Omental fat pad (tissue), 4 donors: Measurements from ENCODE around the gene MEGF11. TPM values are rescaled to one million over a fixed set of nuclear protein-coding genes. Genes with fewer than 3 reads are reported as not detected.

Experiments used
- ATAC-seq: fragments of 150-250 bp; one replicate; pipeline ENCODE4 v1.9.1; 2016; ENCODE audit warnings: mild to moderate bottlenecking, moderate library complexity; ENCODE audit not compliant: low FRiP score
- DNase-seq: peaks from one replicate; pipeline ENCODE4 v3.0.0-alpha.2; 2019; ENCODE audit warnings: low spot score
- total RNA-seq, 4 donors: library from RNA; depleted of rRNA; stranded (reverse); fragments of >200 nt; gene quantifications; one replicate each; pipeline ENCODE4 v1.1.0, GENCODE V29; 2016
- TF ChIP-seq, protein P1 (sequence below), 3 donors: fragments of 450-650 bp; IDR thresholded peaks; one replicate each; pipeline ENCODE4 v1.5.1; 2016 to 2017; ENCODE audit warnings: antibody characterized with exemption in 3 of 3, mild to moderate bottlenecking in 3 of 3, moderate library complexity in 2 of 3

The MEGF11 gene
- total RNA-seq, 4 donors from 2014 or later = 0.47 TPM; not detected in 3

DNA sequence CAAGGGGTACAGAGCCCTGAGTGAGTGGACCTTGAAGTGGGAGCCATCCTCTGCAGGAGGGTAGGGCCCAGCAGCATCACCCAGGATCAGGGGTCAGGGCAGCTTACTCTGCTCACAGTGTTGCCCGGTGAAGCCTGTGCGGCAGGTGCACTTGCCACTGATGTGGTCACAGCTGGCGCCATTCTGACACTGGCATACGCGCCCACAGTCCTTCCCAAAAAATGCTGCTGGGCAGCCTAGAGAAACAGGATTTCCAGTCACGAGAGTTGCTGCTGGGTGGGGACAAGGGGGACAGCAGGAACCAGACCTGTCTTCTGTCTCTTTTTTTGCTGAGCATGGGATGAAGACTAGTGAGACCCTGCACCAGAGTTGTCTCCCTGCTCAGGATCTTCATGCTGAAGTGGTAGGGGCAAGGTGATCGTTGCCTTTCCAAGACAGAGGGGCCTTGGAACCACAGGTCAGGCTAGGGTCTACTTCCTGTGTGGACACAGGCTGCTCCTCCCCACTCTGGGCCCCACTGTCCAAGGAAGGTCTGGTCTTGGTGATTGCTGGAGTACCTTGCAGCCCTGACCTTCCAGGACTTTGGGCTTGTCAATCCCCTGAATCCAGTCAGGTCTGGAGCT is 337.4 kb downstream of the MEGF11 start:
- TF ChIP-seq, protein P1, sequence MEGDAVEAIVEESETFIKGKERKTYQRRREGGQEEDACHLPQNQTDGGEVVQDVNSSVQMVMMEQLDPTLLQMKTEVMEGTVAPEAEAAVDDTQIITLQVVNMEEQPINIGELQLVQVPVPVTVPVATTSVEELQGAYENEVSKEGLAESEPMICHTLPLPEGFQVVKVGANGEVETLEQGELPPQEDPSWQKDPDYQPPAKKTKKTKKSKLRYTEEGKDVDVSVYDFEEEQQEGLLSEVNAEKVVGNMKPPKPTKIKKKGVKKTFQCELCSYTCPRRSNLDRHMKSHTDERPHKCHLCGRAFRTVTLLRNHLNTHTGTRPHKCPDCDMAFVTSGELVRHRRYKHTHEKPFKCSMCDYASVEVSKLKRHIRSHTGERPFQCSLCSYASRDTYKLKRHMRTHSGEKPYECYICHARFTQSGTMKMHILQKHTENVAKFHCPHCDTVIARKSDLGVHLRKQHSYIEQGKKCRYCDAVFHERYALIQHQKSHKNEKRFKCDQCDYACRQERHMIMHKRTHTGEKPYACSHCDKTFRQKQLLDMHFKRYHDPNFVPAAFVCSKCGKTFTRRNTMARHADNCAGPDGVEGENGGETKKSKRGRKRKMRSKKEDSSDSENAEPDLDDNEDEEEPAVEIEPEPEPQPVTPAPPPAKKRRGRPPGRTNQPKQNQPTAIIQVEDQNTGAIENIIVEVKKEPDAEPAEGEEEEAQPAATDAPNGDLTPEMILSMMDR (IDR thresholded peaks at IDR 0.05) = no peak
- DNase-seq = no peak
- ATAC-seq = no peak

DNA sequence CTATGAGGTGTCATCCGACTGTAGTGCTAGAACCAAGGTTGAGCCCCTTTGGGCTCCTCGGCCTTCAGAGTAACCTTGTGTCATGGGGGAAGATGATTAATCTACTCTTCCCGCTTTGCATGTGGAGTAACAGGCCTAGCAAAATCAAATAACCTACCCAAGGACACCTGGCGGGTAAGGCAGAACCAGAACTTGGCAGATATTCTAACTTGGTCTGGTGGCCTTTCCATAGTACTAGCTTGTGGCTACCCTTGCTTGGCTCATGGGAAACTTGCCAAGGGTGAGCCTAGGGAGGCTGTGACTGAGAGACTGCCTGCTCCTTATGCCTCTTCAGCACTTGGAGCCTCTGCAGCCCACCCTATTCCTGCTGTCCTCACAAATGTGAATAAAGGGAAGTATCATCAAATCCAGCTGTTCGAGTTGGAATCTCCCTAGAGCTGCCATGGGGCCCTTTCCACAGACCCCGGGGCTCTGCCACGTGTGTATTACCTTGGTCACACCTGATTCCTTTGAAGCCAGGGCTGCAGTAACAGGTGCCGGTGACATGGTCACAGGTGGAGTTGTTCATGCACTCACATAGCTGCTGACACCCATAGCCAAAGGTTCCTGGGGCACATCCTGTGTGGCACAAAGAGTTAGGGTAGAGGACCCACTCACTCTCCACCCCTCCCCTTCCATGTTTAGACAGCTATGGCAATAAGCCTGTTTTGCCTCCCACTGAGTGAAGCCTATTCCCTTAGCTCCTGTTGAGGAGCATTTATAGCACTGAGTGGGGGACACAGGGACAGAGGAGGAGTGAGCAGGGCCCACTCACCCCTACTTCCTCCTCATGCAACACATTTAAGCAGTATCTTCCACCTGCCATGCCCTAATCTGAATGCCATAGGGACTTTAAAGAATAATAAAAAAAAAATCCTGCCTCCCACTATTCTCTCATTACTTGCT is 338.3 kb downstream of the MEGF11 start:
- TF ChIP-seq, protein P1 (IDR thresholded peaks at IDR 0.05) = no peak
- ATAC-seq (no peak), DNase-seq (no peak)

DNA sequence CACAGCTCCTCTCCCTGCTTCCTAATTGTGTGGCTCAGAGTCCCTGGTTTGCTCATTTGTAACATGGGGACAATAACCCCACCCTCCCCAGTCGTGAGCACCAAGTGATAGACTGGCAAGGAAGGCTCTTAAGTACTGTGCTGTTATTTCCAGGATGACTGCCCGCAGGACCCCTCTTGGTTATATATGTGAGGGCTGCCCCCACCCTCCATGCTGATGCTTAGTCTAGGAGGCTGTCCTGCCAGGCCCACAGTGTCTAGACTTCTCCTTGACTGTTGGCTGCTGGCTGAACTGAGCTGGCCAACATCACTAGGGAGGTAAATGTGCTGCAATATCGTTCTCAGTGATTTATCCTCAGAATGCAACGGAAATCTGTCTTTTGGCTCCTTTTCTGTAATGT is 339.2 kb downstream of the MEGF11 start:
- ATAC-seq = no peak
- TF ChIP-seq, protein P1 (IDR thresholded peaks at IDR 0.05) = no peak
- no peak for DNase-seq

DNA sequence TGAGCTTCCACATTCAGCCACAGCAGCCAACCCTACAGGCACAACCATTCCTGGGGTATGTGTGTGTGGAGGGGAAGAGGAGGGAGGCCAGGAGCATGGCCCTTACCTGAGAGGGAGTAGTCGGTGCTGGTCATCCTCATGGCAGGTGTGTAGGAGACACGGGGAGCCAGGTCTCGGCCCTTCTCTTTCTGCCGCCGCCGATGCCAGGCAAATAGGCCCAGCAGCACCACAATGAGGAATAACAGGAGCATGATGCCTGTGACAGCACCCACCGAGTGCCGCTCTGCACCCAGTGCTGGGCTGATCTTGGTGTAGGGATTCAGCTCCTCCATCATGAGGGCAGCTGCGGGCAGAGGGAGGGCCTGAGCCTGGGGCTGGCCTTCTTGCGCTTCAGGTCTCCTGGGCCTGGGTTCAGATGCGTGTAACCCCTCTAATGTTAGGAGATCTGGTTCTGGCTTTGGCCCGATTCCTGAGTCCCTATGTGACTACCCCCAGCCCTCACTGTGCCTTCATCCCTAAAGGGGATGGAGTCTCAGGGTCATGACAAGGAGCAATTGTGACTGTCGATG is 339.8 kb downstream of the MEGF11 start:
- TF ChIP-seq, protein P1 (IDR thresholded peaks at IDR 0.05) = no peak
- ATAC-seq (no peak), DNase-seq (no peak)

DNA sequence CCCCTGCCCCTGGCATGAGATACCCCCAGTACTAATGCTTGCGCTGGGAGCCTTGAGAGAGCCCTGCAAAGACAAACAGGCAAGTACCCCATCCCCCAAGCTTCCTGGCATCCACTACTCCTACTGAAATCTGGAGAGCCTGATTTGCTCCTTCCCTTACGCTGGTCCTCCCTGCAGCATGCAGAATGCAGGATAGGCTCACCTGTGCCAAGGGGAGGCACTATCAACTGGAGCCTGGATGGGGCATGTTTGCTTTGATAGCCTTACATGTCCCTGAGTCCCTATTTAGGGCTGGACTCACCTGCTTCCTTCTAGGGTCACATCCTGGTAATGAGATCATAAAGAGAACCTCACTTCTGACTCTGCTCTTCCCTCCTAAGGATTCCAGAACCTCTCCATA is 341.3 kb downstream of the MEGF11 start:
- DNase-seq (no peak), ATAC-seq (no peak)
- TF ChIP-seq, protein P1 (IDR thresholded peaks at IDR 0.05) = no peak

DNA sequence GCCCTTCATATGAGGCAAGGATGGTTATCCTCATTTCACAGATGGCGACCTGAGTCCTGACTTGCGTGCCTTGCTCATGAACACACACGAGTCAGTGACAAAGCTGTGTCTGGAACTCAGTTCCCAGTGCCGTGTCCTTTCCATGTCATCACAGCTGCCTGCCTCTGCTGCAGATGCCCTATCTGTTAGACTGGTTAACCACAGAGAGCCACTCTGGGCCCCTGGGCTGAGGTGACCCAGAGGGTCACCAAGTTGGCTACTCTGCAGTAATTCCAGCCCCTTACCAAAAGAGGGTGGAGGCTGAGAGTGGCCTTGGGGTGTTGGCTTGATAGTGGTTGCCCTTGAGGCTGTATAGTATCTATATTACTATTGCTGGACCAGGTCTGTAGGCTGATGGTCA is 343.2 kb downstream of the MEGF11 start:
- no peak for ATAC-seq

More for the DNA sequence above, 343.2 kb downstream of the MEGF11 start:
- TF ChIP-seq, protein P1 (IDR thresholded peaks at IDR 0.05) = no peak
- no peak for DNase-seq
